Duodenal mucosa (tissue), 2 donors: ENCODE data around the gene SH3PXD2A.

ENCODE experiments used
- H3K27ac ChIP-seq: one replicate; pipeline ENCODE4 v1.7.0; 2013; ENCODE audit warnings: low read depth, low read length
- H3K27me3 ChIP-seq, 2 donors: one replicate each; pipeline ENCODE4 v1.7.0; 2013; ENCODE audit warnings: low read length in 2 of 2, control low read depth in 1 of 2; ENCODE audit not compliant: insufficient read depth in 2 of 2, control insufficient read depth in 1 of 2
- H3K36me3 ChIP-seq, 2 donors: one replicate each; pipeline ENCODE4 v1.7.0; 2013; ENCODE audit warnings: low read length in 2 of 2, control low read depth in 1 of 2; ENCODE audit not compliant: insufficient read depth in 2 of 2, control insufficient read depth in 1 of 2
- H3K4me1 ChIP-seq, 2 donors: one replicate each; pipeline ENCODE4 v1.7.0; 2013; ENCODE audit warnings: low read length in 2 of 2, control low read depth in 1 of 2; ENCODE audit not compliant: insufficient read depth in 2 of 2, control insufficient read depth in 1 of 2
- H3K4me3 ChIP-seq, 2 donors: one replicate each; pipeline ENCODE4 v1.7.0; 2013; ENCODE audit warnings: low read length in 2 of 2, low read depth in 1 of 2
- H3K9ac ChIP-seq, 2 donors: one replicate each; pipeline ENCODE4 v1.7.0; 2013; ENCODE audit warnings: low read length in 2 of 2, low read depth in 1 of 2
- H3K9me3 ChIP-seq, 2 donors: one replicate each; pipeline ENCODE4 v1.7.0; 2013; ENCODE audit warnings: low read length in 2 of 2, control low read depth in 1 of 2; ENCODE audit not compliant: control insufficient read depth in 1 of 2

Gene SH3PXD2A

DNA sequence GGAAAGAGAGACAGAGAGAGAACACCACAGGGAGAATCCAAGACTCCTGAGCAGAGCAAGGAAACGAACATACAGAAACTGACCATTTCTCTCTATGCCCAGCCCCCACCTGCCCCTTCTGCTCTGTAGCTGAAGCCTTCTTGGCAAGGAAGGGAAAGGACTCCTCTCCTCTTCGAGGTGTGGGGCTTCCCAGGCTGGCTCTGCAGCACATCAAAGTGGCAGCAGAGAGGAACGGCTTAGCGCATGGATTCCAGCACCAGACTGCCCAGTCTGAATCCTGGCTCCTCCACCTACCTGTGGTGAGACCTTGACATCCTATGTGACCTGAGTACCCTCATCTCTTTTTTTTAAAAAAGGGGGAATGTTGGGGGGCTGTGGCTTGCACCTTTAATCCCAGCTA, 69.4 kb downstream of the SH3PXD2A start:
- Histone ChIP-seq H3K27ac (no peak overlapping the region), H3K9me3 (no peaks in the 10 kb centered on the region), H3K4me1 (peaks cover 30 to 37% of the 10 kb centered on the region in 2 donors), H3K36me3 (no peaks in the 10 kb centered on the region), H3K9ac (no peak overlapping the region), H3K27me3 (no peaks in the 10 kb centered on the region), H3K4me3 (no peak overlapping the region)

GRCh38 chr10:103784723-103785418, 70.5 kb downstream of the SH3PXD2A start:
- Histone ChIP-seq H3K4me3 (no peak overlapping the region), H3K4me1 (peaks cover 35 to 41% of the 10 kb centered on the region in 2 donors)

GRCh38 chr10:103784089-103784488, 71.3 kb downstream of the SH3PXD2A start:
- Histone ChIP-seq H3K9me3 (no peaks in the 10 kb centered on the region), H3K27me3 (no peaks in the 10 kb centered on the region), H3K9ac (no peak overlapping the region), H3K4me1 (peaks cover 34 to 42% of the 10 kb centered on the region in 2 donors), H3K4me3 (no peak overlapping the region), H3K36me3 (no peaks in the 10 kb centered on the region), H3K27ac (no peak overlapping the region)

More at GRCh38 chr10:103784723-103785418, 70.5 kb downstream of the SH3PXD2A start:
- H3K36me3 ChIP-seq, result no peaks in the 10 kb centered on the region
- H3K9me3 ChIP-seq, result no peaks in the 10 kb centered on the region
- H3K9ac ChIP-seq, result no peak overlapping the region
- H3K27ac ChIP-seq, result no peak overlapping the region
- no peaks in the 10 kb centered on the region for H3K27me3 ChIP-seq

- Histone ChIP-seq H3K9me3 (no peaks in the 10 kb centered on the region), H3K27ac (no peak overlapping the region), H3K9ac (no peak overlapping the region), H3K27me3 (no peaks in the 10 kb centered on the region), H3K4me3 (no peak overlapping the region), H3K36me3 (no peaks in the 10 kb centered on the region), H3K4me1 (peaks cover 34 to 42% of the 10 kb centered on the region in 2 donors)
Observed at GRCh38 chr10:103783681-103784080, 71.7 kb downstream of the SH3PXD2A start.

- Histone ChIP-seq H3K4me3 (no peak overlapping the region), H3K27ac (no peak overlapping the region), H3K27me3 (no peaks in the 10 kb centered on the region), H3K9ac (no peak overlapping the region), H3K36me3 (no peaks in the 10 kb centered on the region), H3K9me3 (no peaks in the 10 kb centered on the region), H3K4me1 (peaks cover 34 to 42% of the 10 kb centered on the region in 2 donors)
Observed at GRCh38 chr10:103781329-103782061, 73.9 kb downstream of the SH3PXD2A start.

- no peak overlapping the region for H3K4me3 ChIP-seq
- H3K9me3 ChIP-seq, result no peaks in the 10 kb centered on the region
- H3K4me1 ChIP-seq, result peaks cover 33 to 41% of the 10 kb centered on the region in 2 donors
- no peak overlapping the region for H3K27ac ChIP-seq
- H3K36me3 ChIP-seq, result no peaks in the 10 kb centered on the region
- H3K27me3 ChIP-seq, result no peaks in the 10 kb centered on the region
- no peak overlapping the region for H3K9ac ChIP-seq
Observed at GRCh38 chr10:103780242-103781149, 74.9 kb downstream of the SH3PXD2A start.

GRCh38 chr10:103778358-103779139, 76.8 kb downstream of the SH3PXD2A start:
- Histone ChIP-seq H3K36me3 (no peaks in the 10 kb centered on the region), H3K4me1 (peaks cover 20 to 26% of the 10 kb centered on the region in 2 donors), H3K4me3 (no peak overlapping the region), H3K27me3 (no peaks in the 10 kb centered on the region), H3K27ac (no peak overlapping the region), H3K9ac (no peak overlapping the region), H3K9me3 (no peaks in the 10 kb centered on the region)

GRCh38 chr10:103776878-103777591, 78.3 kb downstream of the SH3PXD2A start:
- Histone ChIP-seq H3K4me3 (no peak overlapping the region), H3K27me3 (no peaks in the 10 kb centered on the region), H3K9ac (no peak overlapping the region), H3K9me3 (no peaks in the 10 kb centered on the region), H3K4me1 (peaks cover 20 to 38% of the 10 kb centered on the region in 2 donors), H3K36me3 (no peaks in the 10 kb centered on the region), H3K27ac (no peak overlapping the region)

DNA sequence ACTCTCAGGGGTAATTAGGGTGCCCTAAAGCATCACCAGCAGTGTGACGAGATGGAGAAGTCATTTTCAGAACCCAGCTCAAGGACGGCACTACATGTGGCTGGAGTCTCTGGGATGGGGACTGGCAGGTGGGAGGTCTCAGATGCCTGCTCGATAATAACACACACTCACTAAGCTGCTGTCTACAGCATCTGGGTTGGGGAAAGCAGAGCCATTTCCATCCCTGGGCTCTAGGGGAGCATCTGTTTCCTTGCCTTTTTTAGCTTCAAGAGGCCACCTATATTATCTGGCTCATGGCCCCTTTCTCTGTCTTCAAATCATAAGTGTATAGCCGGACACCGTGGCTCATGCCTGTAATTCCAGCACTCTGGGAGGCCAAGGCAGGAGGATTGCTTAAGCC, 79.6 kb downstream of the SH3PXD2A start:
- no peaks in the 10 kb centered on the region for H3K36me3 ChIP-seq
- peaks cover 21 to 36% of the 10 kb centered on the region in 2 donors for H3K4me1 ChIP-seq
- no peaks in the 10 kb centered on the region for H3K9me3 ChIP-seq
- no peaks in the 10 kb centered on the region for H3K27me3 ChIP-seq
- no peak overlapping the region for H3K27ac ChIP-seq
- H3K4me3 ChIP-seq, result no peak overlapping the region
- no peak overlapping the region for H3K9ac ChIP-seq
